WTC11 (cell line): ENCODE data around the gene SLC44A5. TPM values are rescaled to one million over a fixed set of nuclear protein-coding genes. Genes with fewer than 3 reads are reported as not detected.

Experiments
- ATAC-seq: fragments of 200-7000 bp; cut with Tn5 transposase; 2 replicates; pipeline ENCODE4 v1.10.0; 2021; ENCODE audit warnings: mild to moderate bottlenecking, moderate library complexity
- CTCF ChIA-PET: fragments of 300-600 bp; sonication (Branson Sonifier 250); formaldehyde crosslinking; loops from one replicate; lab custom pipeline; 2021; ENCODE audit warnings: antibody characterized with exemption; lab: Charles Lee
- POLR2A ChIA-PET: fragments of 350-600 bp; sonication (Branson Sonifier 250); formaldehyde crosslinking; loops from one replicate; lab custom pipeline; 2021; ENCODE audit warnings: antibody characterized with exemption; lab: Charles Lee
- DNase-seq: peaks from one replicate; pipeline ENCODE4 v3.0.0; 2021; ENCODE audit warnings: low spot score
- H3K27ac Mint-ChIP-seq: 2 replicates; pipeline ENCODE4 v1.8.0; 2021; ENCODE audit warnings: mixed read lengths
- H3K27me3 Mint-ChIP-seq: 2 replicates; pipeline ENCODE4 v1.8.0; 2021; ENCODE audit warnings: low read depth, mild to moderate bottlenecking, moderate library complexity, mixed read lengths
- H3K36me3 Mint-ChIP-seq: 2 replicates; pipeline ENCODE4 v1.8.0; 2021; ENCODE audit warnings: mixed read lengths
- H3K4me1 Mint-ChIP-seq: 2 replicates; pipeline ENCODE4 v1.8.0; 2022; ENCODE audit warnings: mixed read lengths
- H3K4me3 Mint-ChIP-seq: 2 replicates; pipeline ENCODE4 v1.8.0; 2021; ENCODE audit warnings: mild to moderate bottlenecking, moderate library complexity, mixed read lengths
- H3K9me3 Mint-ChIP-seq: 2 replicates; pipeline ENCODE4 v1.8.0; 2021; ENCODE audit warnings: mixed read lengths
- ETV6 ChIP-seq: sonication (generic); formaldehyde crosslinking; IDR thresholded peaks from 2 replicates; pipeline ENCODE4 v1.8.1; 2022; ENCODE audit warnings: mild to moderate bottlenecking, missing genetic modification reagents
- NFYB ChIP-seq: sonication (generic); formaldehyde crosslinking; conservative IDR thresholded peaks from 2 replicates; pipeline ENCODE4 v1.8.0; 2022; ENCODE audit warnings: low read depth, missing genetic modification reagents
- RORB ChIP-seq: fragments of 250-450 bp; sonication (Bioruptor Pico); IDR thresholded peaks from 2 replicates; pipeline ENCODE4 v1.9.0; 2021; ENCODE audit warnings: mild to moderate bottlenecking
- SMAD4 ChIP-seq: sonication (generic); formaldehyde crosslinking; IDR thresholded peaks from 2 replicates; pipeline ENCODE4 v1.8.0; 2022; ENCODE audit warnings: mild to moderate bottlenecking, missing genetic modification reagents
- SOX15 ChIP-seq: fragments of 250-450 bp; sonication (Bioruptor Pico); IDR thresholded peaks from 2 replicates; pipeline ENCODE4 v1.9.0; 2021; ENCODE audit warnings: mild to moderate bottlenecking
- TCF7 ChIP-seq: sonication (generic); formaldehyde crosslinking; IDR thresholded peaks from 2 replicates; pipeline ENCODE4 v1.8.0; 2022; ENCODE audit warnings: mild to moderate bottlenecking, low read depth, missing genetic modification reagents, moderate library complexity
- TEAD1 ChIP-seq: sonication (generic); formaldehyde crosslinking; IDR thresholded peaks from 2 replicates; pipeline ENCODE4 v1.8.0; 2022; ENCODE audit warnings: mild to moderate bottlenecking, missing genetic modification reagents
- TP53 ChIP-seq: sonication (generic); formaldehyde crosslinking; IDR thresholded peaks from 2 replicates; pipeline ENCODE4 v1.8.1; 2023; ENCODE audit warnings: mild to moderate bottlenecking, missing genetic modification reagents
- ZNF121 ChIP-seq: sonication (generic); formaldehyde crosslinking; IDR thresholded peaks from 2 replicates; pipeline ENCODE4 v1.8.0; 2023; ENCODE audit warnings: missing genetic modification reagents
- ZNF423 ChIP-seq: fragments of 250-450 bp; sonication (Bioruptor Pico); IDR thresholded peaks from 2 replicates; pipeline ENCODE4 v2.1.2; 2022; ENCODE audit warnings: mild to moderate bottlenecking, moderate library complexity
- total RNA-seq: library from RNA; stranded (reverse); gene quantifications from 3 replicates; pipeline ENCODE4 v1.2.3, GENCODE V29; 2021
- TF ChIP-seq, protein P1 (sequence below): sonication (generic); formaldehyde crosslinking; IDR thresholded peaks from 2 replicates; pipeline ENCODE4 v1.8.0; 2023; ENCODE audit warnings: missing genetic modification reagents
- TF ChIP-seq, protein P2 (sequence below): fragments of 250-450 bp; sonication (Bioruptor Pico); IDR thresholded peaks from 2 replicates; pipeline ENCODE4 v1.9.0; 2021; ENCODE audit warnings: moderate library complexity, mild to moderate bottlenecking, inconsistent platforms, borderline replicate concordance
- TF ChIP-seq, protein P3 (sequence below): sonication (generic); formaldehyde crosslinking; IDR thresholded peaks from 2 replicates; pipeline ENCODE4 v1.8.1; 2023; ENCODE audit warnings: mild to moderate bottlenecking, missing genetic modification reagents, borderline replicate concordance
- TF ChIP-seq, protein P4 (sequence below): sonication (generic); formaldehyde crosslinking; IDR thresholded peaks from 2 replicates; pipeline ENCODE4 v1.8.1; 2023; ENCODE audit warnings: mild to moderate bottlenecking, missing genetic modification reagents
- TF ChIP-seq, protein P5 (sequence below): sonication (generic); formaldehyde crosslinking; IDR thresholded peaks from 2 replicates; pipeline ENCODE4 v1.8.1; 2023; ENCODE audit warnings: mild to moderate bottlenecking, missing genetic modification reagents
- TF ChIP-seq, protein P6 (sequence below): sonication (generic); formaldehyde crosslinking; IDR thresholded peaks from 2 replicates; pipeline ENCODE4 v1.8.1; 2023; ENCODE audit warnings: mild to moderate bottlenecking, missing genetic modification reagents, moderate library complexity
- TF ChIP-seq, protein P7 (sequence below): sonication (generic); formaldehyde crosslinking; IDR thresholded peaks from 2 replicates; pipeline ENCODE4 v1.8.0; 2022; ENCODE audit warnings: mild to moderate bottlenecking, missing genetic modification reagents
- TF ChIP-seq, protein P8 (sequence below): sonication (generic); formaldehyde crosslinking; IDR thresholded peaks from 2 replicates; pipeline ENCODE4 v1.8.1; 2022; ENCODE audit warnings: missing genetic modification reagents, borderline replicate concordance

SLC44A5 gene
- total RNA-seq, 1 experiment from 2014 or later: 1.8 TPM

DNA sequence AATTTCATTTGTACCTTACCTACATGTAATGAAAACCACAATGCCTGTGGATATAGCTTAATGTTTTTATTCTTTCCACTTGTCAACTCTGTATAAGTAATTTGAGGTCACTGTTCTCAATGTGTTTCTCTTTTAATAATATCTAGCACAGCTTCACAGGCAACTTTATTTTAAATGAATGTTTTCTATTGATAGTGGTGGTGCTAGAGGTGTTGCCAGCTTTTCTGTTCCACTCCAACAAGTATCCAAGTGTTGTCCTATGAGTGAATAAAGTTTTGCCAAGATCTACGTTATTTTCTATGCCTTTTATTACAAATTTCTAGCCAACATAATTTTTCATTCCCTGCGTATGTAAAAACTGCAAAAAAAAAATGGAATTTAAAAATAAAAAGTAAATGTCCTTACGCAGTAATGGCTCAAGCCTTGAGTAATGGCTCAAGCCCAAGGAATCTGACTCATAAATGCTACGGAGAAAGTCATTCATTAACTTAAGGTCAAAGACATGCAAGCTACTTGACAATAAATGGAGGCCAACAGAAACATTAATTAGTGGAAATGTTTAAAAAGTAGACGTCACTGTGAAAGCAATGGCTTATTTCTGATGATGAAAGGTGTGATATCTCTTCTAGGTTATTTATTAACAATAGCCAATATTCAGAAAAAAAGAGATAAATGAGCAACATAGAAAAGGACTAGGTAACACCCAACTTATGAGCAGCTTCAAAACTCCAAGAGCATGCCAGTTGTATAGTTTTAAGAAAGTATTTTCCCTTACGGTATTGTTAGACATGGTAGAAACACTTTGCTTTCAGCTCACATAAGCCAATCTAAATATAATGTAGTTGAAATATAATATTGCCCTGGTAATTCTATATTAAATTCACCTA lies 71.4 kb downstream of the SLC44A5 start:
- POLR2A ChIA-PET: no interaction called here
- H3K27me3 Mint-ChIP-seq: no peaks in the 10 kb centered on the region
- TF ChIP-seq, protein P1, sequence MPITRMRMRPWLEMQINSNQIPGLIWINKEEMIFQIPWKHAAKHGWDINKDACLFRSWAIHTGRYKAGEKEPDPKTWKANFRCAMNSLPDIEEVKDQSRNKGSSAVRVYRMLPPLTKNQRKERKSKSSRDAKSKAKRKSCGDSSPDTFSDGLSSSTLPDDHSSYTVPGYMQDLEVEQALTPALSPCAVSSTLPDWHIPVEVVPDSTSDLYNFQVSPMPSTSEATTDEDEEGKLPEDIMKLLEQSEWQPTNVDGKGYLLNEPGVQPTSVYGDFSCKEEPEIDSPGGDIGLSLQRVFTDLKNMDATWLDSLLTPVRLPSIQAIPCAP (CRISPR knock-in tag): no peak
- TF ChIP-seq, protein P2, sequence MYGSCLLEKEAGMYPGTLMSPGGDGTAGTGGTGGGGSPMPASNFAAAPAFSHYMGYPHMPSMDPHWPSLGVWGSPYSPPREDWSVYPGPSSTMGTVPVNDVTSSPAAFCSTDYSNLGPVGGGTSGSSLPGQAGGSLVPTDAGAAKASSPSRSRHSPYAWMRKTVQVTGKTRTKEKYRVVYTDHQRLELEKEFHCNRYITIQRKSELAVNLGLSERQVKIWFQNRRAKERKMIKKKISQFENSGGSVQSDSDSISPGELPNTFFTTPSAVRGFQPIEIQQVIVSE (CRISPR knock-in tag): no peak
- TF ChIP-seq ETV6 (CRISPR knock-in tag) (no peak), SOX15 (CRISPR knock-in tag) (no peak), TP53 (no peak), TCF7 (CRISPR knock-in tag) (no peak), ZNF121 (no peak), RORB (CRISPR knock-in tag) (no peak), TEAD1 (CRISPR knock-in tag) (no peak), NFYB (CRISPR knock-in tag) (no peak), SMAD4 (CRISPR knock-in tag) (no peak), ZNF423 (CRISPR knock-in tag) (no peak)
- TF ChIP-seq, protein P3, sequence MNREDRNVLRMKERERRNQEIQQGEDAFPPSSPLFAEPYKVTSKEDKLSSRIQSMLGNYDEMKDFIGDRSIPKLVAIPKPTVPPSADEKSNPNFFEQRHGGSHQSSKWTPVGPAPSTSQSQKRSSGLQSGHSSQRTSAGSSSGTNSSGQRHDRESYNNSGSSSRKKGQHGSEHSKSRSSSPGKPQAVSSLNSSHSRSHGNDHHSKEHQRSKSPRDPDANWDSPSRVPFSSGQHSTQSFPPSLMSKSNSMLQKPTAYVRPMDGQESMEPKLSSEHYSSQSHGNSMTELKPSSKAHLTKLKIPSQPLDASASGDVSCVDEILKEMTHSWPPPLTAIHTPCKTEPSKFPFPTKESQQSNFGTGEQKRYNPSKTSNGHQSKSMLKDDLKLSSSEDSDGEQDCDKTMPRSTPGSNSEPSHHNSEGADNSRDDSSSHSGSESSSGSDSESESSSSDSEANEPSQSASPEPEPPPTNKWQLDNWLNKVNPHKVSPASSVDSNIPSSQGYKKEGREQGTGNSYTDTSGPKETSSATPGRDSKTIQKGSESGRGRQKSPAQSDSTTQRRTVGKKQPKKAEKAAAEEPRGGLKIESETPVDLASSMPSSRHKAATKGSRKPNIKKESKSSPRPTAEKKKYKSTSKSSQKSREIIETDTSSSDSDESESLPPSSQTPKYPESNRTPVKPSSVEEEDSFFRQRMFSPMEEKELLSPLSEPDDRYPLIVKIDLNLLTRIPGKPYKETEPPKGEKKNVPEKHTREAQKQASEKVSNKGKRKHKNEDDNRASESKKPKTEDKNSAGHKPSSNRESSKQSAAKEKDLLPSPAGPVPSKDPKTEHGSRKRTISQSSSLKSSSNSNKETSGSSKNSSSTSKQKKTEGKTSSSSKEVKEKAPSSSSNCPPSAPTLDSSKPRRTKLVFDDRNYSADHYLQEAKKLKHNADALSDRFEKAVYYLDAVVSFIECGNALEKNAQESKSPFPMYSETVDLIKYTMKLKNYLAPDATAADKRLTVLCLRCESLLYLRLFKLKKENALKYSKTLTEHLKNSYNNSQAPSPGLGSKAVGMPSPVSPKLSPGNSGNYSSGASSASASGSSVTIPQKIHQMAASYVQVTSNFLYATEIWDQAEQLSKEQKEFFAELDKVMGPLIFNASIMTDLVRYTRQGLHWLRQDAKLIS (CRISPR knock-in tag): no peak
- TF ChIP-seq, protein P4, sequence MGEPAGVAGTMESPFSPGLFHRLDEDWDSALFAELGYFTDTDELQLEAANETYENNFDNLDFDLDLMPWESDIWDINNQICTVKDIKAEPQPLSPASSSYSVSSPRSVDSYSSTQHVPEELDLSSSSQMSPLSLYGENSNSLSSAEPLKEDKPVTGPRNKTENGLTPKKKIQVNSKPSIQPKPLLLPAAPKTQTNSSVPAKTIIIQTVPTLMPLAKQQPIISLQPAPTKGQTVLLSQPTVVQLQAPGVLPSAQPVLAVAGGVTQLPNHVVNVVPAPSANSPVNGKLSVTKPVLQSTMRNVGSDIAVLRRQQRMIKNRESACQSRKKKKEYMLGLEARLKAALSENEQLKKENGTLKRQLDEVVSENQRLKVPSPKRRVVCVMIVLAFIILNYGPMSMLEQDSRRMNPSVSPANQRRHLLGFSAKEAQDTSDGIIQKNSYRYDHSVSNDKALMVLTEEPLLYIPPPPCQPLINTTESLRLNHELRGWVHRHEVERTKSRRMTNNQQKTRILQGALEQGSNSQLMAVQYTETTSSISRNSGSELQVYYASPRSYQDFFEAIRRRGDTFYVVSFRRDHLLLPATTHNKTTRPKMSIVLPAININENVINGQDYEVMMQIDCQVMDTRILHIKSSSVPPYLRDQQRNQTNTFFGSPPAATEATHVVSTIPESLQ: no peak
- TF ChIP-seq, protein P5, sequence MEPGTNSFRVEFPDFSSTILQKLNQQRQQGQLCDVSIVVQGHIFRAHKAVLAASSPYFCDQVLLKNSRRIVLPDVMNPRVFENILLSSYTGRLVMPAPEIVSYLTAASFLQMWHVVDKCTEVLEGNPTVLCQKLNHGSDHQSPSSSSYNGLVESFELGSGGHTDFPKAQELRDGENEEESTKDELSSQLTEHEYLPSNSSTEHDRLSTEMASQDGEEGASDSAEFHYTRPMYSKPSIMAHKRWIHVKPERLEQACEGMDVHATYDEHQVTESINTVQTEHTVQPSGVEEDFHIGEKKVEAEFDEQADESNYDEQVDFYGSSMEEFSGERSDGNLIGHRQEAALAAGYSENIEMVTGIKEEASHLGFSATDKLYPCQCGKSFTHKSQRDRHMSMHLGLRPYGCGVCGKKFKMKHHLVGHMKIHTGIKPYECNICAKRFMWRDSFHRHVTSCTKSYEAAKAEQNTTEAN (CRISPR knock-in tag): no peak
- TF ChIP-seq, protein P6, sequence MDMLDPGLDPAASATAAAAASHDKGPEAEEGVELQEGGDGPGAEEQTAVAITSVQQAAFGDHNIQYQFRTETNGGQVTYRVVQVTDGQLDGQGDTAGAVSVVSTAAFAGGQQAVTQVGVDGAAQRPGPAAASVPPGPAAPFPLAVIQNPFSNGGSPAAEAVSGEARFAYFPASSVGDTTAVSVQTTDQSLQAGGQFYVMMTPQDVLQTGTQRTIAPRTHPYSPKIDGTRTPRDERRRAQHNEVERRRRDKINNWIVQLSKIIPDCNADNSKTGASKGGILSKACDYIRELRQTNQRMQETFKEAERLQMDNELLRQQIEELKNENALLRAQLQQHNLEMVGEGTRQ: no peak
- TF ChIP-seq, protein P7, sequence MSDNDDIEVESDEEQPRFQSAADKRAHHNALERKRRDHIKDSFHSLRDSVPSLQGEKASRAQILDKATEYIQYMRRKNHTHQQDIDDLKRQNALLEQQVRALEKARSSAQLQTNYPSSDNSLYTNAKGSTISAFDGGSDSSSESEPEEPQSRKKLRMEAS: no peak
- TF ChIP-seq, protein P8, sequence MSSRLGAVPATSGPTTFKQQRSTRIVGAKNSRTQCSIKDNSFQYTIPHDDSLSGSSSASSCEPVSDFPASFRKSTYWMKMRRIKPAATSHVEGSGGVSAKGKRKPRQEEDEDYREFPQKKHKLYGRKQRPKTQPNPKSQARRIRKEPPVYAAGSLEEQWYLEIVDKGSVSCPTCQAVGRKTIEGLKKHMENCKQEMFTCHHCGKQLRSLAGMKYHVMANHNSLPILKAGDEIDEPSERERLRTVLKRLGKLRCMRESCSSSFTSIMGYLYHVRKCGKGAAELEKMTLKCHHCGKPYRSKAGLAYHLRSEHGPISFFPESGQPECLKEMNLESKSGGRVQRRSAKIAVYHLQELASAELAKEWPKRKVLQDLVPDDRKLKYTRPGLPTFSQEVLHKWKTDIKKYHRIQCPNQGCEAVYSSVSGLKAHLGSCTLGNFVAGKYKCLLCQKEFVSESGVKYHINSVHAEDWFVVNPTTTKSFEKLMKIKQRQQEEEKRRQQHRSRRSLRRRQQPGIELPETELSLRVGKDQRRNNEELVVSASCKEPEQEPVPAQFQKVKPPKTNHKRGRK (CRISPR knock-in tag): no peak
- CTCF ChIA-PET: no interaction called here
- H3K4me3 Mint-ChIP-seq: no peak overlapping the region
- ATAC-seq (no peak), DNase-seq (no peak)
- H3K27ac Mint-ChIP-seq: no peak overlapping the region
- H3K4me1 Mint-ChIP-seq: peaks cover 9% of the 10 kb centered on the region
- H3K36me3 Mint-ChIP-seq: no peaks in the 10 kb centered on the region
- H3K9me3 Mint-ChIP-seq: no peaks in the 10 kb centered on the region
